Neural cell (in vitro differentiated cells): ENCODE data around the gene TMEM131L. TPM values are rescaled to one million over a fixed set of nuclear protein-coding genes. Genes with fewer than 3 reads are reported as not detected.

Experiments used
- H2AFZ ChIP-seq: fragments of 200-600, 300-800 bp; sonication (generic), shearing (Covaris generic); 2 replicates; pipeline ENCODE4 v1.6.0; 2014; ENCODE audit warnings: low read depth, mild to moderate bottlenecking, antibody characterized with exemption, low read length, moderate library complexity
- H3F3A ChIP-seq: fragments of 200-600 bp; shearing (Covaris generic); 2 replicates; pipeline ENCODE4 v1.6.1; 2016; ENCODE audit warnings: mild to moderate bottlenecking, moderate library complexity, mixed read lengths, antibody characterized with exemption, low read length; ENCODE audit not compliant: insufficient read depth, poor library complexity, severe bottlenecking
- H3K27ac ChIP-seq: fragments of 200-600, 300-800 bp; sonication (generic), shearing (Covaris generic); 2 replicates; pipeline ENCODE4 v1.5.1; 2014; ENCODE audit warnings: mild to moderate bottlenecking, low read length, moderate library complexity
- H3K27me3 ChIP-seq: fragments of 300-800, 200-600 bp; sonication (generic), shearing (Covaris generic); 2 replicates; pipeline ENCODE4 v1.6.0; 2014; ENCODE audit warnings: mild to moderate bottlenecking, low read depth, low read length, moderate library complexity; ENCODE audit not compliant: insufficient read depth
- H3K36me3 ChIP-seq: fragments of 300-800, 200-600 bp; sonication (generic), shearing (Covaris generic); 2 replicates; pipeline ENCODE4 v1.5.1; 2014; ENCODE audit warnings: mild to moderate bottlenecking, antibody characterized with exemption, low read length, moderate library complexity; ENCODE audit not compliant: insufficient read depth
- H3K4me2 ChIP-seq: fragments of 300-800, 200-600 bp; sonication (generic), shearing (Covaris generic); 2 replicates; pipeline ENCODE4 v1.6.0; 2014; ENCODE audit warnings: mild to moderate bottlenecking, low read length
- H3K4me3 ChIP-seq: fragments of 300-800, 200-600 bp; sonication (generic), shearing (Covaris generic); 2 replicates; pipeline ENCODE4 v1.5.1; 2014; ENCODE audit warnings: mild to moderate bottlenecking, low read length, moderate library complexity
- H3K79me2 ChIP-seq: fragments of 200-600 bp; shearing (Covaris generic); replicated peaks from 2 replicates; pipeline ENCODE4 v1.6.0; 2014; ENCODE audit warnings: mild to moderate bottlenecking, low read length, moderate library complexity; ENCODE audit not compliant: insufficient read depth
- H3K9ac ChIP-seq: fragments of 300-800, 200-600 bp; sonication (generic), shearing (Covaris generic); 2 replicates; pipeline ENCODE4 v1.6.1; 2016; ENCODE audit warnings: mild to moderate bottlenecking, low read length, mixed read lengths
- H3K9me2 ChIP-seq: fragments of 200-600 bp; shearing (Covaris generic); 2 replicates; pipeline ENCODE4 v1.6.1; 2016; ENCODE audit warnings: mild to moderate bottlenecking, low read length, mixed read lengths; ENCODE audit not compliant: insufficient read depth
- H3K9me3 ChIP-seq: fragments of 200-600, 300-800 bp; sonication (generic), shearing (Covaris generic); 2 replicates; pipeline ENCODE4 v1.6.1; 2016; ENCODE audit warnings: mild to moderate bottlenecking, mixed run types, low read length, moderate library complexity, mixed read lengths
- H4K20me1 ChIP-seq: fragments of 200-600 bp; shearing (Covaris generic); 2 replicates; pipeline ENCODE4 v1.6.1; 2016; ENCODE audit warnings: mild to moderate bottlenecking, mixed run types; ENCODE audit not compliant: insufficient read depth
- CTCF ChIP-seq: fragments of 450-650 bp; IDR thresholded peaks from 2 replicates; pipeline ENCODE4 v1.5.1; 2014; ENCODE audit warnings: antibody characterized with exemption, mild to moderate bottlenecking, moderate library complexity; ENCODE audit not compliant: poor library complexity, severe bottlenecking
- EP300 ChIP-seq: fragments of 450-650 bp; conservative IDR thresholded peaks from 2 replicates; pipeline ENCODE4 v1.6.1; 2014; ENCODE audit warnings: antibody characterized with exemption, mild to moderate bottlenecking, moderate library complexity; ENCODE audit not compliant: poor library complexity, severe bottlenecking
- EZH2 ChIP-seq: fragments of 200-600, 300-800 bp; shearing (Covaris generic), sonication (generic); IDR thresholded peaks from 2 replicates; pipeline ENCODE4 v1.6.1; 2014; ENCODE audit warnings: antibody characterized with exemption, low read length, borderline replicate concordance, mild to moderate bottlenecking; ENCODE audit not compliant: insufficient read depth, poor library complexity, severe bottlenecking
- MXI1 ChIP-seq: fragments of 450-650 bp; conservative IDR thresholded peaks from 2 replicates; pipeline ENCODE4 v1.6.1; 2014; ENCODE audit warnings: antibody characterized with exemption, mild to moderate bottlenecking; ENCODE audit not compliant: poor library complexity, severe bottlenecking
- POLR2AphosphoS5 ChIP-seq: IDR thresholded peaks from 2 replicates; pipeline ENCODE4 v1.6.1; 2012
- RAD21 ChIP-seq: fragments of 450-650 bp; conservative IDR thresholded peaks from 2 replicates; pipeline ENCODE4 v1.6.1; 2014; ENCODE audit warnings: antibody characterized with exemption, mild to moderate bottlenecking, moderate library complexity
- REST ChIP-seq: IDR thresholded peaks from 2 replicates; pipeline ENCODE4 v1.6.1; 2012; ENCODE audit warnings: borderline replicate concordance
- SMC3 ChIP-seq: fragments of 450-650 bp; conservative IDR thresholded peaks from 2 replicates; pipeline ENCODE4 v1.6.1; 2014; ENCODE audit warnings: antibody characterized with exemption, mild to moderate bottlenecking, moderate library complexity; ENCODE audit not compliant: poor library complexity
- TAF1 ChIP-seq: IDR thresholded peaks from 2 replicates; pipeline ENCODE4 v1.6.1; 2012; ENCODE audit warnings: low read depth
- polyA plus RNA-seq: library from polyadenylated mRNA; depleted of rRNA; stranded (reverse); fragments of >200 nt; gene quantifications from 2 replicates; pipeline ENCODE4 v1.2.3, GENCODE V29; 2014

The TMEM131L gene
- polyA plus RNA-seq, 1 donor from 2014 or later: 11.1 TPM

- H3K4me2 ChIP-seq: no peak overlapping the region
- H3K79me2 ChIP-seq: peaks cover 59% of the 10 kb centered on the region
- no peaks in the 10 kb centered on the region for H3K9me3 ChIP-seq
- no peaks in the 10 kb centered on the region for H3K27me3 ChIP-seq
- H3F3A ChIP-seq: no peaks in the 10 kb centered on the region
- H2AFZ ChIP-seq: no peak overlapping the region
- H4K20me1 ChIP-seq: no peaks in the 10 kb centered on the region
- no peak overlapping the region for H3K4me3 ChIP-seq
- H3K36me3 ChIP-seq: no peaks in the 10 kb centered on the region
- no peak overlapping the region for H3K27ac ChIP-seq
- no peak overlapping the region for H3K9ac ChIP-seq
- TF ChIP-seq MXI1: no peak
- TF ChIP-seq POLR2AphosphoS5: no peak
- TF ChIP-seq EP300: no peak
- TF ChIP-seq CTCF: no peak
- no peak for TF ChIP-seq RAD21
- TF ChIP-seq SMC3: no peak
- no peak for TF ChIP-seq TAF1
- TF ChIP-seq EZH2: no peak
- TF ChIP-seq REST: no peak
- no peaks in the 10 kb centered on the region for H3K9me2 ChIP-seq
These were observed 14.5 kb downstream of the TMEM131L start for GRCh38 chr4:153480704-153481103.

GRCh38 chr4:153481478-153481877, 15.3 kb downstream of the TMEM131L start:
- H3K9ac ChIP-seq: no peak overlapping the region
- H2AFZ ChIP-seq: no peak overlapping the region
- no peaks in the 10 kb centered on the region for H3K9me3 ChIP-seq
- H3K27ac ChIP-seq: no peak overlapping the region
- H3F3A ChIP-seq: no peaks in the 10 kb centered on the region
- no peaks in the 10 kb centered on the region for H3K27me3 ChIP-seq
- no peaks in the 10 kb centered on the region for H4K20me1 ChIP-seq
- H3K9me2 ChIP-seq: no peaks in the 10 kb centered on the region
- H3K36me3 ChIP-seq: no peaks in the 10 kb centered on the region
- H3K4me3 ChIP-seq: no peak overlapping the region
- TF ChIP-seq CTCF (no peak), TAF1 (no peak), MXI1 (no peak), SMC3 (no peak), POLR2AphosphoS5 (no peak), EZH2 (no peak), EP300 (no peak), RAD21 (no peak)
- no peak overlapping the region for H3K4me2 ChIP-seq
- peaks cover 56% of the 10 kb centered on the region for H3K79me2 ChIP-seq
